ENCODE measurements around the gene GSPT1. TPM values are rescaled to one million over a fixed set of nuclear protein-coding genes. Genes with fewer than 3 reads are reported as not detected.

GSPT1 gene
- total and polyA plus RNA-seq, 4 donors = 60.4 to 98.3 (median 80.3) TPM

DNA sequence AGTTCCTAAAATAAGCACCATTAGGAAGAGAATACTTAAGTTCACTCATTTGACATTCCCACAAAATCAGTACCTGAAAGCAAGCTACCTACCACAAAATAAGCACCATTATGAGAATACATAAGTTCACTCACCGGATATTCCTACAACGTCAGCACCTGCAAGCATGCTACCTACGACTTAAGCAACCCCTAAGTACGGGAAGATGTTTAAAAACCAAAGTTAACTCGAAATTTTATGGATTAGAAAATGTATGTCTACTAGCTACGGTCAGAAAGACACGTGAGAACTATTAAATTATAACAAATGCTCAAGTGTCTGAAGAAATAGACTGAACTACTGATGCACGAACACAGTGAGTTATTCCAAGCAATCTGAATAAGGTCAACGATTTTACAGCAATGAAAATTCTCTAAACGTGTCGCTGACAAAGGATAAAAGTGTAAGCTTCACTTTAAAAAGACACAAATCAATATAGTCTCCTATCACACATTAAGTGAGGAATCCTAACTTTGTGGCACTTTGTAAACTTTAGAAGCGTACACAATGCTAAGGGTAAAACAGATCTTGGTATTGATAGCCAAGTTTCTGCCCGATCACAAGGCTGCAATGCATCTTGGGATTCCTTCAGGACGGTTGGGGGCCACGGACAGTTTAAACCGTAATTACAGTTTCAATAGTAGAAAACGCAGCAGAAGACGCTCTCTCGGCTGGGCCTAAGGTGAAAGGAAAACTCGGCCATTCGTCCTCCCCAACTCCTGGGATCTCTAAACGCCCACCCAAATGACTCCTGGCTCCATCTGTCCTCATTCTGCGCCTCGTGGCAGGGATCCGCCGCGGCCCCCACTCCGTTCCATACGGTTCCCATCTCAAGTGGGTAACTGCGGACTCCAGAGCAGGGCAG lies 1.3 kb downstream of the GSPT1 start:
- no peaks in the 10 kb centered on the region for H3K36me3 ChIP-seq (ENCODE audit: control insufficient read depth, insufficient read depth, low read length)
- H3K4me3 ChIP-seq (ENCODE audit: low read depth, low read length) = peak overlapping the region; percentile 79
- no peaks in the 10 kb centered on the region for H3K27me3 ChIP-seq (ENCODE audit: control insufficient read depth, insufficient read depth, low read length)
- 1% methylated on average over 20 of the region's 30 CpGs for WGBS (ENCODE audit: insufficient coverage)
- peaks cover 7% of the 10 kb centered on the region for H3K4me1 ChIP-seq (ENCODE audit: control insufficient read depth, insufficient read depth, low read length)
- H3K9me3 ChIP-seq (ENCODE audit: control insufficient read depth, insufficient read depth, low read length) = no peaks in the 10 kb centered on the region
- DNase-seq (ENCODE audit: low read depth in 4 of 6, low spot score in 6 of 6) = peak in 2 of 6 donors; percentile 38 to 62
- H3K27ac ChIP-seq (ENCODE audit: low read depth, low read length) = peak overlapping the region; percentile 29

DNA sequence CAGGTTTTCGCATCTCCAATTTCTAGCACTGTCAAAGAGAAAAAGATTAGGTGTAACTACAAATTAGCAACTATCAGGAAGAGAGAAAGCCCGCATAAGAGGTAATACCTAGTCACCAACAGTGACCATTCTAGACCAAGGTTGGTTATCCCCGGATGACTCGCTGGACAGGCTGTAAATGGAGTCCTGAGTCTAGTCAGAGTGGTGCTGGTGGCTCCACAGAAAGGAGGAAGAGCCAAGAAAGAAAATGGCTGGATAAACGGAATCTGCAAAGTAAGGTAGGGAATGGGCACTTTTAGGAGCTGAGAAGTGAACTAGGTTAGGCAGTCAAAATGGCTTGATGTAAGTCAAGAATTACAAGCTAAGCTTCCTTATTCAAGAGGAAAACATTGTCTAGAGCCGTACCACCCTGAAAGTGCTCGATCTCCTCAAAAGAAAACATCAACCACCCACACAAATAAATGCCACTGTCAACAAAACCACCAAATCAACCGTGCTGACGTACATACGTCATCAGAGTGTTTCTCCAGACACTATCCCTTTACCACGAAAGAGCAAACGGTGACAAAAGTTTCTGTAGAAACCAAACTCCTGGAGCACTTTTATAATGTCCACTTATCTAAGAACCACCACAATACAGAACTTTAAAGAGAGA lies 2.2 kb downstream of the GSPT1 start:
- Histone ChIP-seq H3K27ac (ENCODE audit: low read depth, low read length) (no peak overlapping the region), H3K36me3 (ENCODE audit: control insufficient read depth, insufficient read depth, low read length) (no peaks in the 10 kb centered on the region), H3K27me3 (ENCODE audit: control insufficient read depth, insufficient read depth, low read length) (no peaks in the 10 kb centered on the region), H3K4me3 (ENCODE audit: low read depth, low read length) (no peak overlapping the region), H3K4me1 (ENCODE audit: control insufficient read depth, insufficient read depth, low read length) (peaks cover 7% of the 10 kb centered on the region), H3K9me3 (ENCODE audit: control insufficient read depth, insufficient read depth, low read length) (no peaks in the 10 kb centered on the region)
- no peak for DNase-seq (ENCODE audit: low read depth in 4 of 6, low spot score in 6 of 6)
- WGBS (ENCODE audit: insufficient coverage) = 31% methylated on average over 10 of the region's 12 CpGs

DNA sequence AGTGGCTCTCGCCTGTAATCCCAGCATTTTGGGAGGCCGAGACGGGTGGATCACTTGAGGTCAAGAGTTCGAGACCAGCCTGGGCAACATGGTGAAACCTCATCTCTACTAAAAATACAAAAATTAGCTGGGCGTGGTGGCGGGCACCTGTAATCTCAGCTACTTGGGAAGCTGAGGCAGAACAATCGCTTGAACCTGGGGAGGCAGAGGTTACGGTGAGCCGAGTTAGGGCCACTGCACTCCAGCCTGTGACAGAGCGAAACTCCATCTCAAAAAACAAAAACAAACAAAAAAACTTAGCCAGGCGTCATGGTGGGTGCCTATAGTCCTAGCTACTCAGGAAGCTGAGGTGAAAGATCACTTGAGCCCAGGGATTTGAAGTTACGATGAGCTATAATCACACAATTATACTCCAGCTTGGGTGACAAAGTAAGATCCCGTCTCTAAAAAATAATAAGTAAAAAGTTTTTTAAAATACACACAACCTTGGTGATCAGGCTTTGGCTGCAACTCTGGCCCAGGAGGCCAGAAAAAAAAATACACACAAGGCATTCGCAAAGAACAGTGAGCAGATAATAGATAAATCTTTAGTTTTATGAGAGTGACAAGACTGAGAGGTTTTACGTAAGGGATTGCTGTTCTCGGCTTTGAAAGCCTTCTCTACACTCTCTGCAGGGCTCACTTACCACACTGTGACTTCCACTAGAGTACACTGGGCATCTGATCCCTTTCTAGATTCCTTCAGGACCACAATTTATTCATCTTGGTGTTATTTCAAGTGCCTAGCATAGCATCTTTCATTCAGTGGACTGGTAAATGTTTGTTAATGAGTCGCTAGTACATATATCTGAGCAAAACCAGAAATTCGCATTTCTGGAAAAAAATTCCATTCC lies 5.9 kb downstream of the GSPT1 start:
- Histone ChIP-seq H3K27me3 (ENCODE audit: control insufficient read depth, insufficient read depth, low read length) (no peaks in the 10 kb centered on the region), H3K9me3 (ENCODE audit: control insufficient read depth, insufficient read depth, low read length) (no peaks in the 10 kb centered on the region), H3K4me3 (ENCODE audit: low read depth, low read length) (no peak overlapping the region), H3K27ac (ENCODE audit: low read depth, low read length) (no peak overlapping the region), H3K36me3 (ENCODE audit: control insufficient read depth, insufficient read depth, low read length) (peaks cover 3% of the 10 kb centered on the region), H3K4me1 (ENCODE audit: control insufficient read depth, insufficient read depth, low read length) (peaks cover 3% of the 10 kb centered on the region)
- WGBS (ENCODE audit: insufficient coverage) = 87% methylated on average over 4 of the region's 18 CpGs
- no peak for DNase-seq (ENCODE audit: low read depth in 4 of 6, low spot score in 6 of 6)

DNA sequence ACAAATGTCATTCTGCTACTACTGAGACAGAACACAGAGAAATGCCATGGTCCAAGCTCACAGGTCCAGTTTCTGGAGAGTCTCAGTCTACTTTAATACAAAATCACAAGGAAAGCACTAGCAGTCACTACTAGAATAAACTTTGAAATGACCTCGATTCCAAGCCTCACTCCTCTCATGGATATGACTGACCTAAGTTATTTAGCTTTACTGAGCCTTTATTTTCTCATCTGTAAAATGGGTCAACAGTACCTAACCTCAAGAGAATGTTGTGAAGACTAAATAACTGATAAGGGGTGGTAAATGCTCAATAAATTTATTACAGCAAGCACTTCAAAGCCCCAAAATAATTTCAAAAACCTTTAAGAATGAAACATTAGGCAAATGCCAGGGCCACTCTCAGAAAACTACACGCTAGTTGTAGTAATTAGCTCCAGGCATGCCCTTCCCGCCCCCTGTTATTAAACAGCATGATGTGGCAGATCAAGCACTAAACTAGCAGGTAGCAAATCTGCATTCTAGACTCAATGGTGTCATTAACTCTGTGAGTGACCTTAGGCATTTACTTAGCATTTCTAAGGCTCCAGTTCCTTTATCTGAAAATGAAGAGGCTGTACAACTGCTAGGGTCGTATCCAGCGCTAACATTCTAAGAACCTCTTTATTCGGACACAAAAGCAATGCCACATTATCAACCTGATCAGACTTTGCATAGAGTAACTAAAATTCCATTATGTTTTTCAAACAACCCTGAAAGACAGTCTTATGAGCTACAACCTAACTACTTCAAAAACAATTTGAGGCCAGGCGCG lies 8.4 kb downstream of the GSPT1 start:
- no peak for DNase-seq (ENCODE audit: low read depth in 4 of 6, low spot score in 6 of 6)
- 74% methylated on average over 7 of the region's 8 CpGs for WGBS (ENCODE audit: insufficient coverage)

DNA sequence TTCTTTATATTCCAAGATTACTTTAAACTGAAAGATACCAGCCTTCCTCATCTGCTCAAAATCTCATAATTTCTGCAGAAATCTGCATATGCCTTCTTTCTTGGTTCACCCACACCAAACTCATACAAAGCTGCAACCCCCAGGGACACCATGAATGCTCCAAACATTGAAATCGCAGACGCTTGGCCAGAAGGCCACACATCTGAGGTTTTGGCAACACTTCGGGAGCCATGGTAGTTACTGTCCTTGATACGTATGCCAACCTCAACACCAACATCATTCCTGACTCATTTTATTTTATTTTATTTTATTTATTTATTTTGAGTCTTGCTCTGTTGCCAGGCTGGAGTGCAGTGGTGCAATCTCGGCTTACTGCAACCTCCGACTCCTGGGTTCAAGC lies 11.8 kb downstream of the GSPT1 start:
- H3K27ac ChIP-seq (ENCODE audit: low read depth, low read length) = no peak overlapping the region
- no peaks in the 10 kb centered on the region for H3K4me1 ChIP-seq (ENCODE audit: control insufficient read depth, insufficient read depth, low read length)
- no peak for DNase-seq (ENCODE audit: low read depth in 4 of 6, low spot score in 6 of 6)
- H3K27me3 ChIP-seq (ENCODE audit: control insufficient read depth, insufficient read depth, low read length) = no peaks in the 10 kb centered on the region
- no peak overlapping the region for H3K4me3 ChIP-seq (ENCODE audit: low read depth, low read length)
- H3K9me3 ChIP-seq (ENCODE audit: control insufficient read depth, insufficient read depth, low read length) = no peaks in the 10 kb centered on the region
- 100% methylated on average over 2 of the region's 6 CpGs for WGBS (ENCODE audit: insufficient coverage)
- H3K36me3 ChIP-seq (ENCODE audit: control insufficient read depth, insufficient read depth, low read length) = peaks cover 3% of the 10 kb centered on the region

More for the DNA sequence above, 8.4 kb downstream of the GSPT1 start:
- H3K36me3 ChIP-seq (ENCODE audit: control insufficient read depth, insufficient read depth, low read length) = peaks cover 3% of the 10 kb centered on the region
- peaks cover 3% of the 10 kb centered on the region for H3K4me1 ChIP-seq (ENCODE audit: control insufficient read depth, insufficient read depth, low read length)
- no peak overlapping the region for H3K27ac ChIP-seq (ENCODE audit: low read depth, low read length)
- no peaks in the 10 kb centered on the region for H3K27me3 ChIP-seq (ENCODE audit: control insufficient read depth, insufficient read depth, low read length)
- H3K9me3 ChIP-seq (ENCODE audit: control insufficient read depth, insufficient read depth, low read length) = no peaks in the 10 kb centered on the region
- H3K4me3 ChIP-seq (ENCODE audit: low read depth, low read length) = no peak overlapping the region

DNA sequence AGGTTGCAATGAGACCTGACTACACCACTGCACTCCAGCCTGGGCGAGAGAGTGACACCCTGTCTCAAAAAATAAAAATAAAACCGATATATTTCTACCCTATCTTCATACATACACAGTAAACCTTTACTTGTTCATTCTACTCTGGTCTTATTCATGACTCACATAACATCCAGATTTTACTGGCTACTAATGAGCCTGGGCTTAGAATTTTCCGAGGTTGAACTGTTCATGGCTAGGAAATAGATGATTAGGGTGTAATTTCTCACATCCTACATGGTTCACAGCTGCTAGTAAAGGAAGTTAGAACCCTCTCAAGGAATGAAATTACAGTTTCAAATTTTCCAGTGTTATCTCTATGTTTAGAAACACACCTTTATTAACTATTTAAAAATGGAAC lies 14.7 kb downstream of the GSPT1 start:
- no peak for DNase-seq (ENCODE audit: low read depth in 4 of 6, low spot score in 6 of 6)
- peaks cover under 1% of the 10 kb centered on the region for H3K36me3 ChIP-seq (ENCODE audit: control insufficient read depth, insufficient read depth, low read length)
- 100% methylated on average over 1 of the region's 3 CpGs for WGBS (ENCODE audit: insufficient coverage)
- no peak overlapping the region for H3K27ac ChIP-seq (ENCODE audit: low read depth, low read length)
- no peaks in the 10 kb centered on the region for H3K4me1 ChIP-seq (ENCODE audit: control insufficient read depth, insufficient read depth, low read length)
- no peak overlapping the region for H3K4me3 ChIP-seq (ENCODE audit: low read depth, low read length)
- H3K9me3 ChIP-seq (ENCODE audit: control insufficient read depth, insufficient read depth, low read length) = no peaks in the 10 kb centered on the region
- H3K27me3 ChIP-seq (ENCODE audit: control insufficient read depth, insufficient read depth, low read length) = no peaks in the 10 kb centered on the region

DNA sequence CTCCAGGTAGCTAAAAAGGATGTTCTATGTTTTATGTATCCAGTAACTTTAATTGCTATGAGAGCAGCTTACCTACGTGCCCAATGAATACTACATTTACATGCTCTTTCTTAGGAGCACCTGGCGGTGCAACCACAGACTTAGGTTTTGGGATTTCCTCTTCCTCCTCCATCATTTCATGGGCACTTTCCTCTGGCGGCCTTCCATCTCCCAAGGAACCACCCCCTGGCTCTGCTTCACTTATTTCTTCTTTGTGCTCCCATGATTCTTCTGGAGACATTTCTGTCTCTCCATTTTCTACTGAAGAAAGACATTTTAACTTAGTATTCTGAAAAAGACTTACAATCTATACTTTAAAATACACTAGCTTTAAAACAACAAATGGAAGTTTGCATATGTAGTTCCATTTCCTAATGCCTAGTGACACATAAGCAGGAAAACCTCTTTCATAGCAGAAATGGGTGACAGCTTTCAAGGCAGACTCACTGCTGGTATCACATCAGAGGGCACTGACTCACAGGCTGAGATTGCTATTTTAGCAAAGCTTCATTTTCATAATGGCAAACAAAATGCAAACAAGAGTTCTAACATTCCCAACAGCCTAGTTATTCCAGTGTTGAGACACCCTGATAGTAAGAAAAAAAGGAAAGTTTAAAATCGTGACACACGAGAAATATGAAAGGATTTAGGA lies 19.1 kb downstream of the GSPT1 start:
- H3K36me3 ChIP-seq (ENCODE audit: control insufficient read depth, insufficient read depth, low read length) = peaks cover 30% of the 10 kb centered on the region
- no peaks in the 10 kb centered on the region for H3K27me3 ChIP-seq (ENCODE audit: control insufficient read depth, insufficient read depth, low read length)
- no peaks in the 10 kb centered on the region for H3K9me3 ChIP-seq (ENCODE audit: control insufficient read depth, insufficient read depth, low read length)
- no peaks in the 10 kb centered on the region for H3K4me1 ChIP-seq (ENCODE audit: control insufficient read depth, insufficient read depth, low read length)
- 68% methylated on average over 3 of the region's 5 CpGs for WGBS (ENCODE audit: insufficient coverage)
- H3K4me3 ChIP-seq (ENCODE audit: low read depth, low read length) = no peak overlapping the region
- H3K27ac ChIP-seq (ENCODE audit: low read depth, low read length) = no peak overlapping the region
- DNase-seq (ENCODE audit: low read depth in 4 of 6, low spot score in 6 of 6) = no peak

DNA sequence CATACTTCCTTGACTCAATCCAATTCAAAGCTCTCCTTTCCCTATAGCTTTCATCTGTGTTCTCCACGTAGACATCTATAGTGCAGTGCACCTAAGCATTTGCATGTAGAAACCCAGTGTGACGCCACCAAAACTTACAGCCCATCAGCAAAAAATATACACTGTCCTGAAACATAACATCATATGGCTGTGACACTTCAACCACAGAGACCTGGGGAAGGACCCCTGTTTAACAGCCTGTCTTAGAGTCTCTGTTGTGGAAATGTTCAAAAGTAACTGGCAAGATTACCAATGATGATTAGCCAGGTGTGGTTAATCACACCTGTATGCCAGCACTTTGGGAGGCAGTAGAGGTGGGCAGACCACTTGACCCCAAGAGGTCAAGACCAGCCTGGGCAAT lies 22.2 kb downstream of the GSPT1 start:
- no peak for DNase-seq (ENCODE audit: low read depth in 4 of 6, low spot score in 6 of 6)
- Histone ChIP-seq H3K27me3 (ENCODE audit: control insufficient read depth, insufficient read depth, low read length) (no peaks in the 10 kb centered on the region), H3K9me3 (ENCODE audit: control insufficient read depth, insufficient read depth, low read length) (no peaks in the 10 kb centered on the region), H3K27ac (ENCODE audit: low read depth, low read length) (no peak overlapping the region), H3K4me1 (ENCODE audit: control insufficient read depth, insufficient read depth, low read length) (no peaks in the 10 kb centered on the region), H3K4me3 (ENCODE audit: low read depth, low read length) (no peak overlapping the region), H3K36me3 (ENCODE audit: control insufficient read depth, insufficient read depth, low read length) (peaks cover 42% of the 10 kb centered on the region)
- 83% methylated on average over 1 of the region's 2 CpGs for WGBS (ENCODE audit: insufficient coverage)
